Esophagus (tissue), 2 donors: ENCODE results near the gene TSPAN3. TPM values are rescaled to one million over a fixed set of nuclear protein-coding genes. Genes with fewer than 3 reads are reported as not detected.

Source experiments
- H3K27ac ChIP-seq, 2 donors: one replicate each; pipeline ENCODE4 v1.5.1; 2013; ENCODE audit warnings: low read depth in 2 of 2, mild to moderate bottlenecking in 2 of 2, inconsistent platforms in 1 of 2, low read length in 1 of 2, moderate library complexity in 1 of 2
- H3K27me3 ChIP-seq, 2 donors: one replicate each; pipeline ENCODE4 v1.6.1; 2013; ENCODE audit warnings: low read length in 2 of 2, control low read depth in 1 of 2, mild to moderate bottlenecking in 1 of 2; ENCODE audit not compliant: insufficient read depth in 2 of 2, control insufficient read depth in 1 of 2
- H3K36me3 ChIP-seq, 2 donors: one replicate each; pipeline ENCODE4 v1.6.1; 2013; ENCODE audit warnings: low read length in 1 of 2; ENCODE audit not compliant: control insufficient read depth in 2 of 2, insufficient read depth in 2 of 2
- H3K4me1 ChIP-seq, 2 donors: one replicate each; pipeline ENCODE4 v1.6.1; 2013; ENCODE audit warnings: low read length in 1 of 2; ENCODE audit not compliant: control insufficient read depth in 2 of 2, insufficient read depth in 2 of 2
- H3K4me3 ChIP-seq, 2 donors: one replicate each; pipeline ENCODE4 v1.5.1; 2013; ENCODE audit warnings: low read length in 2 of 2, mild to moderate bottlenecking in 2 of 2, low read depth in 1 of 2, moderate library complexity in 1 of 2
- H3K9me3 ChIP-seq, 2 donors: one replicate each; pipeline ENCODE4 v1.6.1; 2013; ENCODE audit warnings: mild to moderate bottlenecking in 2 of 2, low read depth in 1 of 2, low read length in 1 of 2, moderate library complexity in 1 of 2; ENCODE audit not compliant: control insufficient read depth in 2 of 2, insufficient read depth in 1 of 2
- WGBS, 2 donors: extraction: QIAGEN DNeasy Blood & Tissue Kit; methylation state at CpG; one replicate each; pipeline ENCODE4 v1.1.7; 2013; 5-methylcytosine and 5-hydroxymethylcytosine counted together
- polyA plus RNA-seq, 2 donors: library from polyadenylated mRNA; stranded (reverse); fragments of 200-250 nt; gene quantifications; one replicate each; pipeline ENCODE4 v1.2.3, GENCODE V29; 2013
- donor health status: healthy with polysubstance abuse.
- donor health status: Bipolar disorder and iron deficiency.

The TSPAN3 gene
- polyA plus RNA-seq, 2 donors, result 56.9 to 65.8 TPM

- Histone ChIP-seq H3K27ac (no peak overlapping the region), H3K4me3 (no peak overlapping the region), H3K4me1 (no peaks in the 10 kb centered on the region), H3K9me3 (no peaks in the 10 kb centered on the region), H3K36me3 (no peaks in the 10 kb centered on the region), H3K27me3 (no peaks in the 10 kb centered on the region)
- WGBS, 2 donors, result 83 to 92% methylated on average over 3 of the region's 3 CpGs
Observed at GRCh38 chr15:77104155-77104554, 33.2 kb upstream of the TSPAN3 start.

- 86 to 87% methylated on average over 4 of the region's 4 CpGs for WGBS, 2 donors
- H3K9me3 ChIP-seq, result no peaks in the 10 kb centered on the region
- no peaks in the 10 kb centered on the region for H3K27me3 ChIP-seq
- H3K27ac ChIP-seq, result no peak overlapping the region
- H3K4me1 ChIP-seq, result no peaks in the 10 kb centered on the region
- no peaks in the 10 kb centered on the region for H3K36me3 ChIP-seq
- H3K4me3 ChIP-seq, result no peak overlapping the region
Observed at GRCh38 chr15:77099741-77100463, 29.0 kb upstream of the TSPAN3 start.

- Histone ChIP-seq H3K36me3 (no peaks in the 10 kb centered on the region), H3K4me1 (no peaks in the 10 kb centered on the region), H3K27me3 (no peaks in the 10 kb centered on the region), H3K27ac (no peak overlapping the region), H3K9me3 (no peaks in the 10 kb centered on the region), H3K4me3 (no peak overlapping the region)
- WGBS, 2 donors, result 93 to 95% methylated on average over 4 of the region's 4 CpGs
Observed at GRCh38 chr15:77098572-77098971, 27.7 kb upstream of the TSPAN3 start.

- Histone ChIP-seq H3K4me1 (no peaks in the 10 kb centered on the region), H3K36me3 (no peaks in the 10 kb centered on the region), H3K9me3 (no peaks in the 10 kb centered on the region), H3K27ac (no peak overlapping the region), H3K4me3 (no peak overlapping the region), H3K27me3 (no peaks in the 10 kb centered on the region)
- 85 to 100% methylated on average over 1 to 5 of the region's 5 CpGs for whole genome bisulfite sequencing, 2 donors
Observed at GRCh38 chr15:77097921-77098320, 27.0 kb upstream of the TSPAN3 start.

GRCh38 chr15:77097248-77097721, 26.4 kb upstream of the TSPAN3 start:
- H3K36me3 ChIP-seq, result no peaks in the 10 kb centered on the region
- no peaks in the 10 kb centered on the region for H3K27me3 ChIP-seq
- no peak overlapping the region for H3K4me3 ChIP-seq
- 78 to 91% methylated on average over 7 of the region's 7 CpGs for WGBS, 2 donors
- no peaks in the 10 kb centered on the region for H3K4me1 ChIP-seq
- H3K9me3 ChIP-seq, result no peaks in the 10 kb centered on the region
- H3K27ac ChIP-seq, result no peak overlapping the region

GRCh38 chr15:77096541-77096940, 25.6 kb upstream of the TSPAN3 start:
- WGBS, 2 donors, result 90 to 92% methylated on average over 7 of the region's 7 CpGs
- H3K4me1 ChIP-seq, result no peaks in the 10 kb centered on the region

GRCh38 chr15:77096138-77096537, 25.2 kb upstream of the TSPAN3 start:
- Histone ChIP-seq H3K27me3 (no peaks in the 10 kb centered on the region), H3K36me3 (no peaks in the 10 kb centered on the region), H3K9me3 (no peaks in the 10 kb centered on the region), H3K27ac (no peak overlapping the region), H3K4me1 (no peaks in the 10 kb centered on the region), H3K4me3 (no peak overlapping the region)
- 64 to 78% methylated on average over 4 of the region's 4 CpGs for WGBS, 2 donors

More at GRCh38 chr15:77096541-77096940, 25.6 kb upstream of the TSPAN3 start:
- Histone ChIP-seq H3K4me3 (no peak overlapping the region), H3K36me3 (no peaks in the 10 kb centered on the region), H3K27ac (no peak overlapping the region), H3K27me3 (no peaks in the 10 kb centered on the region), H3K9me3 (no peaks in the 10 kb centered on the region)

GRCh38 chr15:77094397-77095030, 23.6 kb upstream of the TSPAN3 start:
- no peak overlapping the region for H3K4me3 ChIP-seq
- no peaks in the 10 kb centered on the region for H3K4me1 ChIP-seq
- no peaks in the 10 kb centered on the region for H3K9me3 ChIP-seq
- no peak overlapping the region for H3K27ac ChIP-seq
- no peaks in the 10 kb centered on the region for H3K36me3 ChIP-seq
- no peaks in the 10 kb centered on the region for H3K27me3 ChIP-seq
- WGBS, 2 donors, result 78 to 94% methylated on average over 11 of the region's 11 CpGs

- WGBS, 2 donors, result 86 to 91% methylated on average over 1 of the region's 1 CpG
- Histone ChIP-seq H3K4me1 (no peaks in the 10 kb centered on the region), H3K4me3 (no peak overlapping the region), H3K36me3 (no peaks in the 10 kb centered on the region), H3K27me3 (no peaks in the 10 kb centered on the region), H3K27ac (no peak overlapping the region), H3K9me3 (no peaks in the 10 kb centered on the region)
Observed at GRCh38 chr15:77093436-77093835, 22.5 kb upstream of the TSPAN3 start.

- Histone ChIP-seq H3K36me3 (no peaks in the 10 kb centered on the region), H3K4me1 (no peaks in the 10 kb centered on the region), H3K27ac (no peak overlapping the region), H3K4me3 (no peak overlapping the region), H3K9me3 (no peaks in the 10 kb centered on the region), H3K27me3 (no peaks in the 10 kb centered on the region)
- 84 to 88% methylated on average over 2 of the region's 2 CpGs for WGBS, 2 donors
Observed at GRCh38 chr15:77091097-77091496, 20.2 kb upstream of the TSPAN3 start.
